ENCODE results near the gene PHETA1. TPM values are rescaled to one million over a fixed set of nuclear protein-coding genes. Genes with fewer than 3 reads are reported as not detected.

PHETA1 gene
- total and polyA plus RNA-seq, 2 experiments from 2014 or later = 5.3 to 12.9 TPM

- TF ChIP-seq, protein P1, sequence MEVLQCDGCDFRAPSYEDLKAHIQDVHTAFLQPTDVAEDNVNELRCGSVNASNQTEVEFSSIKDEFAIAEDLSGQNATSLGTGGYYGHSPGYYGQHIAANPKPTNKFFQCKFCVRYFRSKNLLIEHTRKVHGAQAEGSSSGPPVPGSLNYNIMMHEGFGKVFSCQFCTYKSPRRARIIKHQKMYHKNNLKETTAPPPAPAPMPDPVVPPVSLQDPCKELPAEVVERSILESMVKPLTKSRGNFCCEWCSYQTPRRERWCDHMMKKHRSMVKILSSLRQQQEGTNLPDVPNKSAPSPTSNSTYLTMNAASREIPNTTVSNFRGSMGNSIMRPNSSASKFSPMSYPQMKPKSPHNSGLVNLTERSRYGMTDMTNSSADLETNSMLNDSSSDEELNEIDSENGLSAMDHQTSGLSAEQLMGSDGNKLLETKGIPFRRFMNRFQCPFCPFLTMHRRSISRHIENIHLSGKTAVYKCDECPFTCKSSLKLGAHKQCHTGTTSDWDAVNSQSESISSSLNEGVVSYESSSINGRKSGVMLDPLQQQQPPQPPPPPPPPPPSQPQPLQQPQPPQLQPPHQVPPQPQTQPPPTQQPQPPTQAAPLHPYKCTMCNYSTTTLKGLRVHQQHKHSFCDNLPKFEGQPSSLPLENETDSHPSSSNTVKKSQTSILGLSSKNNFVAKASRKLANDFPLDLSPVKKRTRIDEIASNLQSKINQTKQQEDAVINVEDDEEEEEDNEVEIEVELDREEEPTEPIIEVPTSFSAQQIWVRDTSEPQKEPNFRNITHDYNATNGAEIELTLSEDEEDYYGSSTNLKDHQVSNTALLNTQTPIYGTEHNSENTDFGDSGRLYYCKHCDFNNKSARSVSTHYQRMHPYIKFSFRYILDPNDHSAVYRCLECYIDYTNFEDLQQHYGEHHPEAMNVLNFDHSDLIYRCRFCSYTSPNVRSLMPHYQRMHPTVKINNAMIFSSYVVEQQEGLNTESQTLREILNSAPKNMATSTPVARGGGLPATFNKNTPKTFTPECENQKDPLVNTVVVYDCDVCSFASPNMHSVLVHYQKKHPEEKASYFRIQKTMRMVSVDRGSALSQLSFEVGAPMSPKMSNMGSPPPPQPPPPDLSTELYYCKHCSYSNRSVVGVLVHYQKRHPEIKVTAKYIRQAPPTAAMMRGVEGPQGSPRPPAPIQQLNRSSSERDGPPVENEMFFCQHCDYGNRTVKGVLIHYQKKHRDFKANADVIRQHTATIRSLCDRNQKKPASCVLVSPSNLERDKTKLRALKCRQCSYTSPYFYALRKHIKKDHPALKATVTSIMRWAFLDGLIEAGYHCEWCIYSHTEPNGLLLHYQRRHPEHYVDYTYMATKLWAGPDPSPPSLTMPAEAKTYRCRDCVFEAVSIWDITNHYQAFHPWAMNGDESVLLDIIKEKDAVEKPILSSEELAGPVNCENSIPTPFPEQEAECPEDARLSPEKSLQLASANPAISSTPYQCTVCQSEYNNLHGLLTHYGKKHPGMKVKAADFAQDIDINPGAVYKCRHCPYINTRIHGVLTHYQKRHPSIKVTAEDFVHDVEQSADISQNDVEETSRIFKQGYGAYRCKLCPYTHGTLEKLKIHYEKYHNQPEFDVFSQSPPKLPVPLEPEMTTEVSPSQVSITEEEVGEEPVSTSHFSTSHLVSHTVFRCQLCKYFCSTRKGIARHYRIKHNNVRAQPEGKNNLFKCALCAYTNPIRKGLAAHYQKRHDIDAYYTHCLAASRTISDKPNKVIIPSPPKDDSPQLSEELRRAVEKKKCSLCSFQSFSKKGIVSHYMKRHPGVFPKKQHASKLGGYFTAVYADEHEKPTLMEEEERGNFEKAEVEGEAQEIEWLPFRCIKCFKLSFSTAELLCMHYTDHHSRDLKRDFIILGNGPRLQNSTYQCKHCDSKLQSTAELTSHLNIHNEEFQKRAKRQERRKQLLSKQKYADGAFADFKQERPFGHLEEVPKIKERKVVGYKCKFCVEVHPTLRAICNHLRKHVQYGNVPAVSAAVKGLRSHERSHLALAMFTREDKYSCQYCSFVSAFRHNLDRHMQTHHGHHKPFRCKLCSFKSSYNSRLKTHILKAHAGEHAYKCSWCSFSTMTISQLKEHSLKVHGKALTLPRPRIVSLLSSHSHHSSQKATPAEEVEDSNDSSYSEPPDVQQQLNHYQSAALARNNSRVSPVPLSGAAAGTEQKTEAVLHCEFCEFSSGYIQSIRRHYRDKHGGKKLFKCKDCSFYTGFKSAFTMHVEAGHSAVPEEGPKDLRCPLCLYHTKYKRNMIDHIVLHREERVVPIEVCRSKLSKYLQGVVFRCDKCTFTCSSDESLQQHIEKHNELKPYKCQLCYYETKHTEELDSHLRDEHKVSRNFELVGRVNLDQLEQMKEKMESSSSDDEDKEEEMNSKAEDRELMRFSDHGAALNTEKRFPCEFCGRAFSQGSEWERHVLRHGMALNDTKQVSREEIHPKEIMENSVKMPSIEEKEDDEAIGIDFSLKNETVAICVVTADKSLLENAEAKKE (CRISPR knock-in tag; IDR thresholded peaks at IDR 0.05) = no peak
Observed at GRCh38 chr12:111312016-111312415, 56.9 kb downstream of the PHETA1 start (continued).

- TF ChIP-seq, protein P2, sequence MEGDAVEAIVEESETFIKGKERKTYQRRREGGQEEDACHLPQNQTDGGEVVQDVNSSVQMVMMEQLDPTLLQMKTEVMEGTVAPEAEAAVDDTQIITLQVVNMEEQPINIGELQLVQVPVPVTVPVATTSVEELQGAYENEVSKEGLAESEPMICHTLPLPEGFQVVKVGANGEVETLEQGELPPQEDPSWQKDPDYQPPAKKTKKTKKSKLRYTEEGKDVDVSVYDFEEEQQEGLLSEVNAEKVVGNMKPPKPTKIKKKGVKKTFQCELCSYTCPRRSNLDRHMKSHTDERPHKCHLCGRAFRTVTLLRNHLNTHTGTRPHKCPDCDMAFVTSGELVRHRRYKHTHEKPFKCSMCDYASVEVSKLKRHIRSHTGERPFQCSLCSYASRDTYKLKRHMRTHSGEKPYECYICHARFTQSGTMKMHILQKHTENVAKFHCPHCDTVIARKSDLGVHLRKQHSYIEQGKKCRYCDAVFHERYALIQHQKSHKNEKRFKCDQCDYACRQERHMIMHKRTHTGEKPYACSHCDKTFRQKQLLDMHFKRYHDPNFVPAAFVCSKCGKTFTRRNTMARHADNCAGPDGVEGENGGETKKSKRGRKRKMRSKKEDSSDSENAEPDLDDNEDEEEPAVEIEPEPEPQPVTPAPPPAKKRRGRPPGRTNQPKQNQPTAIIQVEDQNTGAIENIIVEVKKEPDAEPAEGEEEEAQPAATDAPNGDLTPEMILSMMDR (conservative IDR thresholded peaks at IDR 0.05; ENCODE audit: low read depth in 2 of 2) = no peak
- TF ChIP-seq EZH2phosphoT487 (IDR thresholded peaks at IDR 0.05; ENCODE audit: unreplicated experiment) (no peak), ZNF114 (CRISPR knock-in tag; IDR thresholded peaks at IDR 0.05) (no peak), NANOG (IDR thresholded peaks at IDR 0.05; ENCODE audit: borderline replicate concordance) (no peak), ZNF331 (CRISPR knock-in tag; IDR thresholded peaks at IDR 0.05; ENCODE audit: low read depth) (no peak), CREB1 (CRISPR knock-in tag; IDR thresholded peaks at IDR 0.05; ENCODE audit: low read depth) (no peak), ETS1 (IDR thresholded peaks at IDR 0.05) (no peak), REST (IDR thresholded peaks at IDR 0.05; ENCODE audit: unreplicated experiment) (no peak), STAT1 (IDR thresholded peaks at IDR 0.05; ENCODE audit: unreplicated experiment) (no peak)
- DNase-seq (ENCODE audit: low spot score) (no peak), ATAC-seq (no peak)
- Histone ChIP-seq H3K27me3 (ENCODE audit: insufficient read depth) (no peaks in the 10 kb centered on the region), H3K9me2 (ENCODE audit: insufficient read depth) (no peaks in the 10 kb centered on the region), H3F3A (replicated peaks; ENCODE audit: low read depth) (no peaks in the 10 kb centered on the region), H3K4me1 (ENCODE audit: insufficient read depth) (no peaks in the 10 kb centered on the region), H2AFZ (no peak overlapping the region), H4K20me1 (replicated peaks; ENCODE audit: insufficient read depth) (no peaks in the 10 kb centered on the region), H3K27ac (ENCODE audit: low read depth) (no peak overlapping the region), H3K79me2 (replicated peaks; ENCODE audit: insufficient read depth) (no peaks in the 10 kb centered on the region), H3K4me3 (no peak overlapping the region), H3K36me3 (ENCODE audit: insufficient read depth) (no peaks in the 10 kb centered on the region), H3K4me2 (no peak overlapping the region)
- peaks cover 15% of the 10 kb centered on the region for H3K36me3 Mint-ChIP-seq (ENCODE audit: low read depth)
- H3K27me3 Mint-ChIP-seq (ENCODE audit: insufficient read depth, low read depth, poor library complexity) = peaks cover 12% of the 10 kb centered on the region
- H3K4me3 Mint-ChIP-seq = no peak overlapping the region
- peaks cover 11% of the 10 kb centered on the region; the same call in 2 of the 3 replicates for H3K9me3 Mint-ChIP-seq
- peaks cover 6% of the 10 kb centered on the region; the same call in 2 of the 3 replicates for H3K4me1 Mint-ChIP-seq
- H3K27ac Mint-ChIP-seq = no peak overlapping the region
Observed at GRCh38 chr12:111311011-111311410, 57.9 kb downstream of the PHETA1 start.

All from GM23338 (cell line).